Measurements from ENCODE around the gene FHIP2A. TPM values are rescaled to one million over a fixed set of nuclear protein-coding genes. Genes with fewer than 3 reads are reported as not detected.
"Not testable (repeated sequence)": the region's sequence is repeated elsewhere in the genome, so short reads cannot be mapped to it uniquely, and the experiment has no call there.

Gene FHIP2A
- total RNA-seq, 1 donor from 2014 or later = 23.5 TPM

- no peak for DNase-seq (ENCODE audit: low read depth in 2 of 2)
Measured at GRCh38 chr10:114816308-114816707, 5.3 kb upstream of the FHIP2A start.

GRCh38 chr10:114819322-114819721 lies 2.3 kb upstream of the FHIP2A start:
- no peak for DNase-seq (ENCODE audit: low read depth in 2 of 2)

- DNase-seq (ENCODE audit: low read depth in 2 of 2) = peak; percentile 5 to 44
Measured at GRCh38 chr10:114821915-114822443, 399 bp downstream of the FHIP2A start.

GRCh38 chr10:114822444-114823076 lies 980 bp downstream of the FHIP2A start:
- DNase-seq (ENCODE audit: low read depth in 2 of 2) = peak; percentile 34 to 91

- peak; percentile 21 to 53 for DNase-seq (ENCODE audit: low read depth in 2 of 2)
Measured at GRCh38 chr10:114823077-114823463, 1.5 kb downstream of the FHIP2A start.

- peak in 1 of 2 donors; percentile 10 for DNase-seq (ENCODE audit: low read depth in 2 of 2)
Measured at GRCh38 chr10:114824391-114824790, 2.8 kb downstream of the FHIP2A start.

- peak in 1 of 2 donors; percentile 72 for DNase-seq (ENCODE audit: low read depth in 2 of 2)
Measured at GRCh38 chr10:114825513-114826253, 4.1 kb downstream of the FHIP2A start.

DNA sequence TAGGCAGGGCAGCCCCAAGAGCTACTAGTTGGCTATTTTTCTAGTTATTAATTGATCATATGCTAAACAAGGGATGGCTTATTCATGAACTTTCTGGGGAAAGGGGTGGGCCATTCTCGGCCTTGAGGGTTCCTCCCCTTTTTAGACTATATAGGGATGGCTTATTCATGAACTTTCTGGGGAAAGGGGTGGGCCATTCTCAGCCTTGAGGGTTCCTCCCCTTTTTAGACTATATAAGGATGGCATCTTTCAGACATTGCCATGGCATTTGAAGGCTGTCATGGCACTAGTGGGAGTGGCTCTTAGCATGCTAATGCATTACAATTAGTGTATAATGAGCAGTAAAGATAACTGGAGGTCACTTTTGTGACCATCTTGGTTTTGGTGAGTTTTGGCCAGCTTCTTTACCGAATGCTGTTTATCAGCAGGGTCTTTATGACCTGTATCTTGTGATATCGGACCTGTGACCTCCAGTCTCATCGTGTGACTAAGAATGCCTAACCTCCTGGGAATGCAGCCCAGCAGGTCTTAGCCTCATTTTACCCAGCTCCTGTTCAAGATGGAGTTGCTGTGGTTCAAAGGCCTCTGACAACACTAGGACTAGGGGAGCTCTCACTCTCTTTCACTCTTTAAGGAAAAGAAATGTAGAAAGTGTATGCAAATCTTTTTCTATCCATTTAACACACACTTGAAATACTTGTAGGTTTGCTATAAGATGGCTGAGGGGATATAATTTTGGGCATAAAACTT lies 7.8 kb downstream of the FHIP2A start:
- DNase-seq (ENCODE audit: low read depth in 2 of 2) = no peak

DNA sequence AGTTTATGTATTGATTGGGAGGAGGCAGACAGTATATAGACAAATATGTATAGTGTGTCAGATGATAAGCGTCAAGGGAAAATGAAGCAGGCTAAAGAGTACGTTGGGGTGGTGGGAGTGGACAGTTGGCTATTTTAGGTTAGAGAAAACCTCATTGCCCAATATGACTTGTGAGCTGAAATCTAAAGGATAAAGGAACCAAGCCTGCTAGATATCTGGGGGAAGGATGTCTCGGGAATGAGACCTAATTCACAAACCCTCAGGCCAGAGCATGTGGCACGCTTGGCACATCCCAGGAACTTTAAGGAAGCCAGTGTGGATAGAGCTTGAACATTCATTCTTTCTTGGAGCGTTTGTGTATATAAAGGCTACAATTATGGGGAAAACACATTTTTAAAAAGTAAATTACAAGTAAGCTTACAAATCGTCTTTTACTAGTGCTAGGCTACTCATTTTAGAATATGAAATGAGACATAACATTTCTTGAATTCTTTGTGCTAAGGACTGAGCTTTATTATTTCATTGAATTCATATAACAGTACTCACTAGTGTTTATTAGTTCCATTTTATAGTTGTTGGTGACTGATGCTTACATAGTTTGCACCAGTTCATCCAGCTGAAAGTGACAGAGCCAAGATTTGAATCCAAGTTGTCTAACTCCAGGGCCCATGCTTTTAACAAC lies 9.7 kb downstream of the FHIP2A start:
- no peak for DNase-seq (ENCODE audit: low read depth in 2 of 2)

DNA sequence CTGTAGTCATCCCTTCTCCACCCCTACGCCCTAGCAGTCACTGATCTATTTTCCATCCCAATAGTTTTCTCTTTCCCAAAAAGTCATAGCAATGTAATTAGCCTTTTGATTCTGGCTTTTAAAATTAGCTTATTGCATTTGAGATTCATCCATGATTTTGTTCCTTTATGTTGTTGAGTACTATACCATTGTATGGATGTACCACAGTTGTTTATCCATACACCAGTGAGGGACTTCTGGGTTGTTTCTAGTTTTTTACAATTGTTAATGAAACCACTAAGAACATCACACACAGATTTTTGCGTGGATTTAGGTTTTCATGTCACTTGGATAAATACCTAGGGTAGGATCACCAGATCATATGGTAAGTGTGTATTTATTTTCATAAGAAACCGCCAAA lies 16.1 kb downstream of the FHIP2A start:
- DNase-seq (ENCODE audit: low read depth in 2 of 2) = no peak

GRCh38 chr10:114839901-114840300 lies 18.3 kb downstream of the FHIP2A start:
- DNase-seq (ENCODE audit: low read depth in 2 of 2) = no peak

DNA sequence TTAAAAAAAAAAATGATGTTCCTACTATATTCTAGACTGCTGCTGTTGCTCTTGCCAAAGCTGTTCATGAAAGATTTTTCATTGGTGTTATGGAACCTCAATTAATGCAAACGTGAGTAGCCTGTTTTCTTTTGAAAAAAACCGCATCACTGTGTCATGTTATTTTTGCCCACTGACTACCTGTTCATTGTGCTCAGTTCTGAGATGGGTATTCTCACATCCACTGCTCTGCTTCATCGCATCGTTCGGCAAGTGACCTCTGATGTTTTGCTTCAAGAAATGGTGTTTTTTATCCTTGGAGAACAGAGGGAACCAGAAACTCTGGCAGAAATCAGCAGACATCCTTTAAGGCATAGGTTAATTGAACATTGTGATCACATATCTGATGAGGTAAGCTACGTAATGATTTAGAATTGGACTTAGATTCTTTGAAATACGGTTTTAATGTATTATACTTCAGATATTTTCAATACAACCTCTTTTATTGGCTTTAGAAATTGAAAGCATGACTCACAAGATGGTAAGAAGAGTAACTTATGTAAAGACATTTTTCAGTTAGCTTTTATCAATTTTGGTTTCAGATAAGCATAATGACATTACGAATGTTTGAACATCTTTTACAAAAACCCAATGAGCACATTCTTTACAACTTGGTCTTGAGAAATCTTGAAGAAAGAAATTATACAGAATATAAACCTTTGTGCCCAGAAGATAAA lies 24.6 kb downstream of the FHIP2A start:
- DNase-seq (ENCODE audit: low read depth in 2 of 2) = no peak

DNA sequence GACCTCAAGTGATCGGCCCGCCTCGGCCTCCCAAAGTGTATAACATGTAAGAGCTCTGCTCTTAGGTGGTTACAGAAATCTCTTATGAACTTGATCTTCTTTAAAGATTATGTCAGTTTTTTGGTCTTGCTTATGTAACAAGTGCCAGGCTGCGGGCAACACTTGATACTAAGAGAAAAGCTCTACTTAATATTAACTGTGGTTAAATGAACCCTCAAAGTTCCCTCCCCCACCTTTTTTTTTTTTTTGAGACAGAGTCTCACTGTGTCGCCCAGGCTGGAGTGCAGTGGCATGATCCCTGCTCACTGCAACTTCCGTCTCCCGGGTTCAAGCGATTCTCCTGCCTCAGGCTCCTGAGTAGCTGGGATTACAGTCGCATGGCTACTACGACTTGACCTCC lies 25.9 kb downstream of the FHIP2A start:
- not testable (repeated sequence) for DNase-seq (ENCODE audit: low read depth in 2 of 2)

- DNase-seq (ENCODE audit: low read depth in 2 of 2) = no peak
Measured at GRCh38 chr10:114849674-114850073, 28.1 kb downstream of the FHIP2A start.

DNA sequence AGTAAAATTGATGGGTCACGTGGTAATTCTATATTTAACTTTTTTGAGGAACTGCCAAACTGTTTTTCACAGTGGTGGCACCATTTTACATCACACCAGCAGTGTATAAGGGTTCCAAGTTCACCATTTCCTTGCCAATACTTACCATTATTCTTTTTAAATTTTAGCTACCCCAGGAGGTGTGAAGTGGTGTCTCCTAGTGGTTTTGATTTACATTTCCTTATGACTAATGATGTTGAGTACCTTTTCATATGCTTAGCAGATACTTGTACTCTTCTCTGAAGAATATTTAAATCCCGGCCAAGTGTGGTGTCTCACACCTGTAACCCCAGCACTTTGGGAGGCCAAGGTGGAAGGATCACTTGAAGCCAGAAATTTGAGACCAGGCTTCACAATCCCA lies 28.5 kb downstream of the FHIP2A start:
- no peak for DNase-seq (ENCODE audit: low read depth in 2 of 2)

DNA sequence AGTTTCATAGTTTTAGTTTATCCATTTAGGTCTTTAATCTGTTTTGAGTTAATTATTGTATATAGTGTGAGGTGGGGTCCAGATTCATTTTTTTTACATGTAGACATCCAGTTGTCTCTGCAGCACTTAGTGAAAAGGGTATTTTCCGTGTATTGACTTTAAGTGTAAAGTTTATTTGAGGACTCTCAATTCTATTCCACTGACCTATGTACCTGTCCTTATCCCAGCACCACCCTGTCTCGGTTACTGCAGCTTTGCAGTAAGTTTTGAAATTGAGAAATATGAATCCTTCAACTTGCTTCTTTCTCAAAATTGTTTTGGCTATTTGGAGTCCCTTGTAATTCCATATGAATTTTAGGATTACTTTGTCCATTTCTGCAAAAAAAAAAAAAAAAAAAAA lies 29.8 kb downstream of the FHIP2A start:
- no peak for DNase-seq (ENCODE audit: low read depth in 2 of 2)

- DNase-seq (ENCODE audit: low read depth in 2 of 2) = no peak
Measured at GRCh38 chr10:114852197-114852596, 30.6 kb downstream of the FHIP2A start.

GRCh38 chr10:114854906-114855305 lies 33.3 kb downstream of the FHIP2A start:
- no peak for DNase-seq (ENCODE audit: low read depth in 2 of 2)

- DNase-seq (ENCODE audit: low read depth in 2 of 2) = peak; percentile 25 to 32
Measured at GRCh38 chr10:114855776-114856543, 34.4 kb downstream of the FHIP2A start.
